HFFc6 (cell line): ENCODE measurements around the gene PRKG1. TPM values are rescaled to one million over a fixed set of nuclear protein-coding genes. Genes with fewer than 3 reads are reported as not detected.

Experiments
- DNase-seq: peaks from one replicate; pipeline ENCODE4 v3.0.0-alpha.2; 2018
- H3K27ac Mint-ChIP-seq: 2 replicates; pipeline ENCODE4 v1.8.0; 2020; ENCODE audit warnings: mild to moderate bottlenecking, mixed read lengths
- H3K27me3 Mint-ChIP-seq: 2 replicates; pipeline ENCODE4 v1.8.0; 2021; ENCODE audit warnings: mild to moderate bottlenecking, moderate library complexity, mixed read lengths; ENCODE audit not compliant: insufficient read depth
- H3K36me3 Mint-ChIP-seq: 2 replicates; pipeline ENCODE4 v1.8.0; 2021; ENCODE audit warnings: low read depth, mixed read lengths
- H3K4me1 Mint-ChIP-seq: 2 replicates; pipeline ENCODE4 v1.8.0; 2020; ENCODE audit warnings: low read depth, mixed read lengths
- H3K4me3 Mint-ChIP-seq: 2 replicates; pipeline ENCODE4 v1.8.0; 2020; ENCODE audit warnings: mild to moderate bottlenecking, moderate library complexity, mixed read lengths
- H3K9me3 Mint-ChIP-seq: 2 replicates; pipeline ENCODE4 v1.8.0; 2020; ENCODE audit warnings: mild to moderate bottlenecking, mixed read lengths
- CTCF ChIP-seq: fragments of 200-600 bp; sonication (generic); IDR thresholded peaks from 2 replicates; pipeline ENCODE4 v1.5.0; 2021; ENCODE audit warnings: antibody characterized with exemption, mild to moderate bottlenecking
- microRNA-seq: library from miRNA; unstranded; fragments of <30 nt; microRNA quantifications from one replicate; pipeline ENCODE4, GENCODE V29; 2019
- total RNA-seq, 6 experiments: library from RNA; stranded (reverse); fragmentation: NEBNext Ultra II Directional; extraction: Animal tissue kit (Norgen Biotek cat#: 25700); gene quantifications; 2 replicates in 1 of 6; 3 replicates in 5 of 6; pipeline ENCODE4 v1.2.3, GENCODE V29; 2021

Gene PRKG1
- total RNA-seq, 6 experiments from 2014 or later = 9.3 to 10.1 (median 9.8) TPM

GRCh38 chr10:52335665-52336064, 1261.4 kb downstream of the PRKG1 start:
- TF ChIP-seq CTCF = no peak
- Mint-ChIP-seq H3K9me3 (no peaks in the 10 kb centered on the region), H3K4me1 (peaks cover 70% of the 10 kb centered on the region), H3K27me3 (no peaks in the 10 kb centered on the region), H3K27ac (peak overlapping the region; percentile 86), H3K4me3 (no peak overlapping the region), H3K36me3 (peaks cover 8% of the 10 kb centered on the region; the same call in 1 of the 2 replicates)
- DNase-seq = no peak

GRCh38 chr10:52337225-52337624, 1262.9 kb downstream of the PRKG1 start:
- Mint-ChIP-seq H3K4me1 (peaks cover 77% of the 10 kb centered on the region), H3K36me3 (peaks cover 5% of the 10 kb centered on the region; the same call in 1 of the 2 replicates), H3K27me3 (no peaks in the 10 kb centered on the region), H3K9me3 (no peaks in the 10 kb centered on the region), H3K4me3 (no peak overlapping the region), H3K27ac (no peak overlapping the region)
- TF ChIP-seq CTCF = no peak
- no peak for DNase-seq

- Mint-ChIP-seq H3K4me3 (peak overlapping the region; percentile 12; the same call in 1 of the 2 replicates), H3K27me3 (no peaks in the 10 kb centered on the region), H3K9me3 (peaks cover 7% of the 10 kb centered on the region; the same call in 1 of the 2 replicates), H3K36me3 (no peaks in the 10 kb centered on the region), H3K27ac (peak overlapping the region; percentile 81), H3K4me1 (peaks cover 60% of the 10 kb centered on the region)
- TF ChIP-seq CTCF = no peak
- no peak for DNase-seq
Observed at GRCh38 chr10:52343439-52343838, 1269.2 kb downstream of the PRKG1 start.

GRCh38 chr10:52346394-52347326, 1272.4 kb downstream of the PRKG1 start:
- Mint-ChIP-seq H3K4me1 (peaks cover 70% of the 10 kb centered on the region), H3K4me3 (no peak overlapping the region), H3K27me3 (no peaks in the 10 kb centered on the region), H3K27ac (no peak overlapping the region), H3K36me3 (peaks cover 6% of the 10 kb centered on the region; the same call in 1 of the 2 replicates), H3K9me3 (peaks cover 7% of the 10 kb centered on the region; the same call in 1 of the 2 replicates)
- TF ChIP-seq CTCF = peak; percentile 21; the same call in 1 of the 2 replicates
- no peak for DNase-seq

GRCh38 chr10:52347327-52347667, 1273.0 kb downstream of the PRKG1 start:
- Mint-ChIP-seq H3K27me3 (no peaks in the 10 kb centered on the region), H3K4me3 (no peak overlapping the region), H3K9me3 (peaks cover 7% of the 10 kb centered on the region; the same call in 1 of the 2 replicates), H3K27ac (no peak overlapping the region), H3K4me1 (peaks cover 70% of the 10 kb centered on the region), H3K36me3 (peaks cover 6% of the 10 kb centered on the region; the same call in 1 of the 2 replicates)
- no peak for TF ChIP-seq CTCF
- no peak for DNase-seq

Small RNA genes within 50 kb of the gene (microRNA-seq; reads per million reads assigned to microRNA genes)
- 20.9 reads per million, percentile 27 among the genes with 10 or more reads in this experiment for gene MIR605

Other genes starting within 250 kb of the PRKG1 start
- not detected for gene A1CF, start 188.9 kb upstream of the PRKG1 start, total RNA-seq